ENCODE data around the gene C8G. TPM values are rescaled to one million over a fixed set of nuclear protein-coding genes. Genes with fewer than 3 reads are reported as not detected.

C8G gene
- total and polyA plus RNA-seq, 9 of the 15 experiments (the other 6 are each of a cell fraction or from before 2014, with no cell fraction given) = 0.35 to 5.9 (median 2.7) TPM; not detected in 2

GRCh38 chr9:136949817-136950655 lies 5.0 kb downstream of the C8G start (continued):
- TF ChIP-seq, protein P1, sequence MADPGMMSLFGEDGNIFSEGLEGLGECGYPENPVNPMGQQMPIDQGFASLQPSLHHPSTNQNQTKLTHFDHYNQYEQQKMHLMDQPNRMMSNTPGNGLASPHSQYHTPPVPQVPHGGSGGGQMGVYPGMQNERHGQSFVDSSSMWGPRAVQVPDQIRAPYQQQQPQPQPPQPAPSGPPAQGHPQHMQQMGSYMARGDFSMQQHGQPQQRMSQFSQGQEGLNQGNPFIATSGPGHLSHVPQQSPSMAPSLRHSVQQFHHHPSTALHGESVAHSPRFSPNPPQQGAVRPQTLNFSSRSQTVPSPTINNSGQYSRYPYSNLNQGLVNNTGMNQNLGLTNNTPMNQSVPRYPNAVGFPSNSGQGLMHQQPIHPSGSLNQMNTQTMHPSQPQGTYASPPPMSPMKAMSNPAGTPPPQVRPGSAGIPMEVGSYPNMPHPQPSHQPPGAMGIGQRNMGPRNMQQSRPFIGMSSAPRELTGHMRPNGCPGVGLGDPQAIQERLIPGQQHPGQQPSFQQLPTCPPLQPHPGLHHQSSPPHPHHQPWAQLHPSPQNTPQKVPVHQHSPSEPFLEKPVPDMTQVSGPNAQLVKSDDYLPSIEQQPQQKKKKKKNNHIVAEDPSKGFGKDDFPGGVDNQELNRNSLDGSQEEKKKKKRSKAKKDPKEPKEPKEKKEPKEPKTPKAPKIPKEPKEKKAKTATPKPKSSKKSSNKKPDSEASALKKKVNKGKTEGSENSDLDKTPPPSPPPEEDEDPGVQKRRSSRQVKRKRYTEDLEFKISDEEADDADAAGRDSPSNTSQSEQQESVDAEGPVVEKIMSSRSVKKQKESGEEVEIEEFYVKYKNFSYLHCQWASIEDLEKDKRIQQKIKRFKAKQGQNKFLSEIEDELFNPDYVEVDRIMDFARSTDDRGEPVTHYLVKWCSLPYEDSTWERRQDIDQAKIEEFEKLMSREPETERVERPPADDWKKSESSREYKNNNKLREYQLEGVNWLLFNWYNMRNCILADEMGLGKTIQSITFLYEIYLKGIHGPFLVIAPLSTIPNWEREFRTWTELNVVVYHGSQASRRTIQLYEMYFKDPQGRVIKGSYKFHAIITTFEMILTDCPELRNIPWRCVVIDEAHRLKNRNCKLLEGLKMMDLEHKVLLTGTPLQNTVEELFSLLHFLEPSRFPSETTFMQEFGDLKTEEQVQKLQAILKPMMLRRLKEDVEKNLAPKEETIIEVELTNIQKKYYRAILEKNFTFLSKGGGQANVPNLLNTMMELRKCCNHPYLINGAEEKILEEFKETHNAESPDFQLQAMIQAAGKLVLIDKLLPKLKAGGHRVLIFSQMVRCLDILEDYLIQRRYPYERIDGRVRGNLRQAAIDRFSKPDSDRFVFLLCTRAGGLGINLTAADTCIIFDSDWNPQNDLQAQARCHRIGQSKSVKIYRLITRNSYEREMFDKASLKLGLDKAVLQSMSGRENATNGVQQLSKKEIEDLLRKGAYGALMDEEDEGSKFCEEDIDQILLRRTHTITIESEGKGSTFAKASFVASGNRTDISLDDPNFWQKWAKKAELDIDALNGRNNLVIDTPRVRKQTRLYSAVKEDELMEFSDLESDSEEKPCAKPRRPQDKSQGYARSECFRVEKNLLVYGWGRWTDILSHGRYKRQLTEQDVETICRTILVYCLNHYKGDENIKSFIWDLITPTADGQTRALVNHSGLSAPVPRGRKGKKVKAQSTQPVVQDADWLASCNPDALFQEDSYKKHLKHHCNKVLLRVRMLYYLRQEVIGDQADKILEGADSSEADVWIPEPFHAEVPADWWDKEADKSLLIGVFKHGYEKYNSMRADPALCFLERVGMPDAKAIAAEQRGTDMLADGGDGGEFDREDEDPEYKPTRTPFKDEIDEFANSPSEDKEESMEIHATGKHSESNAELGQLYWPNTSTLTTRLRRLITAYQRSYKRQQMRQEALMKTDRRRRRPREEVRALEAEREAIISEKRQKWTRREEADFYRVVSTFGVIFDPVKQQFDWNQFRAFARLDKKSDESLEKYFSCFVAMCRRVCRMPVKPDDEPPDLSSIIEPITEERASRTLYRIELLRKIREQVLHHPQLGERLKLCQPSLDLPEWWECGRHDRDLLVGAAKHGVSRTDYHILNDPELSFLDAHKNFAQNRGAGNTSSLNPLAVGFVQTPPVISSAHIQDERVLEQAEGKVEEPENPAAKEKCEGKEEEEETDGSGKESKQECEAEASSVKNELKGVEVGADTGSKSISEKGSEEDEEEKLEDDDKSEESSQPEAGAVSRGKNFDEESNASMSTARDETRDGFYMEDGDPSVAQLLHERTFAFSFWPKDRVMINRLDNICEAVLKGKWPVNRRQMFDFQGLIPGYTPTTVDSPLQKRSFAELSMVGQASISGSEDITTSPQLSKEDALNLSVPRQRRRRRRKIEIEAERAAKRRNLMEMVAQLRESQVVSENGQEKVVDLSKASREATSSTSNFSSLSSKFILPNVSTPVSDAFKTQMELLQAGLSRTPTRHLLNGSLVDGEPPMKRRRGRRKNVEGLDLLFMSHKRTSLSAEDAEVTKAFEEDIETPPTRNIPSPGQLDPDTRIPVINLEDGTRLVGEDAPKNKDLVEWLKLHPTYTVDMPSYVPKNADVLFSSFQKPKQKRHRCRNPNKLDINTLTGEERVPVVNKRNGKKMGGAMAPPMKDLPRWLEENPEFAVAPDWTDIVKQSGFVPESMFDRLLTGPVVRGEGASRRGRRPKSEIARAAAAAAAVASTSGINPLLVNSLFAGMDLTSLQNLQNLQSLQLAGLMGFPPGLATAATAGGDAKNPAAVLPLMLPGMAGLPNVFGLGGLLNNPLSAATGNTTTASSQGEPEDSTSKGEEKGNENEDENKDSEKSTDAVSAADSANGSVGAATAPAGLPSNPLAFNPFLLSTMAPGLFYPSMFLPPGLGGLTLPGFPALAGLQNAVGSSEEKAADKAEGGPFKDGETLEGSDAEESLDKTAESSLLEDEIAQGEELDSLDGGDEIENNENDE (IDR thresholded peaks at IDR 0.05; ENCODE audit: low read depth, low read length) = no peak
- TF ChIP-seq RBFOX2 (IDR thresholded peaks at IDR 0.05; ENCODE audit: low read depth, low read length) (peak; percentile 76), PTRF (tag; IDR thresholded peaks at IDR 0.05) (no peak), SMAD2 (IDR thresholded peaks at IDR 0.05; ENCODE audit: low read depth, low read length) (no peak), PHB2 (IDR thresholded peaks at IDR 0.05; ENCODE audit: low read depth) (no peak), CREM (IDR thresholded peaks at IDR 0.05; ENCODE audit: low read depth) (peak; percentile 65), GABPA (tag; conservative IDR thresholded peaks at IDR 0.05; ENCODE audit: low read depth) (no peak), PRMT5 (CRISPR knock-in tag; IDR thresholded peaks at IDR 0.05) (no peak), PPARD (CRISPR knock-in tag; IDR thresholded peaks at IDR 0.05) (no peak), SMARCB1 (IDR thresholded peaks at IDR 0.05; ENCODE audit: insufficient read length, low read depth) (no peak), CBX5 (IDR thresholded peaks at IDR 0.05; ENCODE audit: borderline replicate concordance, low read depth) (0 out of 2 replicates have a peak, but pooled peaks have one; percentile 26), EP400 (IDR thresholded peaks at IDR 0.05) (peak; percentile 71; the same call in 1 of the 2 replicates), ZSCAN29 (IDR thresholded peaks at IDR 0.05) (no peak), ZNF431 (CRISPR knock-in tag; IDR thresholded peaks at IDR 0.05) (no peak), MAFF (IDR thresholded peaks at IDR 0.05; ENCODE audit: low read length) (no peak), STAT5B (CRISPR knock-in tag; IDR thresholded peaks at IDR 0.05) (no peak), ZNF764 (CRISPR knock-in tag; IDR thresholded peaks at IDR 0.05; ENCODE audit: low read depth) (no peak)
